AG10803 (cell line): Measurements from ENCODE around the gene CDCA4.
A peak's percentile ranks its signal among the peaks of the same experiment; 100 is the strongest.
"Not testable (repeated sequence)": the region's sequence is repeated elsewhere in the genome, so short reads cannot be mapped to it uniquely, and the experiment has no call there.

Experiments
- DNase-seq: peaks from one replicate; pipeline ENCODE4 v3.0.0; 2010; ENCODE audit warnings: low read depth
- H3K4me3 ChIP-seq: 2 replicates; pipeline ENCODE4 v1.5.1; 2011; ENCODE audit warnings: mild to moderate bottlenecking, low read length, control low read depth
- CTCF ChIP-seq: conservative IDR thresholded peaks from 2 replicates; pipeline ENCODE4 v1.5.1; 2011; ENCODE audit warnings: mild to moderate bottlenecking, low read length, control low read depth, inconsistent platforms

CDCA4 gene

GRCh38 chr14:105041841-105042765 lies 21.2 kb upstream of the CDCA4 start:
- no peak overlapping the region for H3K4me3 ChIP-seq
- no peak for DNase-seq
- no peak for TF ChIP-seq CTCF

DNA sequence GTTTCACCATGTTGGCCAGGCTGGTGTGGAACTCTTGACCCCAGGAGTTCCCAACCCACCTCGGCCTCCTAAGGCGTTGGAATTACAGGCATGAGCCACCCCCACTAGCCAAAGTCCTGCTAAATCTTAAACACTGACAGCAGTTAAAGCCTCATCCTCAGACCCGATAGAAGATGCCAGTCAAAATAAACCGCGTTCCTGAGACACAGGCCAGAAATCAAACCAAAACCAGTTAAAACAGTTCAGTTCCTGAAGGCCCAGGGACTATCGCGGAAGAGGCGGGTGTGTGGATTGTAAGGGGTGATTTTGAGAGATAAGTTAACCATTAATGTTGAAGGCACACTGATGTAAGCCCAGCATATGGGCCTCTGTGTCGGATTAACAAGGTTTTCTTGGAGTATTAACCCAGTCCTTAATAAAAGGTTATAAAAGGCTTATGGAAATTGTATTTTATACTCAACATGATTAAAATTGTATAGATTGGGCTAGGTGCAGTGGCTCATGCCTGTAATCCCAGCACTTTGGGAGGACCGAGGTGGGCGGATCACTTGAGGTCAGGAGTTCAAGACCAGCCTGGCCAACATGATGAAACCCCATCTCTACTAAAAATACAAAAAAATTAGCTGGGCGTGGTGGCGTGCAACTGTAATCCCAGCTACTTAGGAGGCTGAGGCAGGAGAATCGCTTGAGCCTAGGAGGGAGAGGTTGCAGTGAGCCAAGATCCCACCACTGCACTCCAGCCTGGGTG lies 18.7 kb upstream of the CDCA4 start:
- no peak for DNase-seq
- no peak overlapping the region for H3K4me3 ChIP-seq
- TF ChIP-seq CTCF, result no peak

- not testable (repeated sequence) for DNase-seq, H3K4me3 ChIP-seq
Observed at GRCh38 chr14:105035616-105036015, 14.7 kb upstream of the CDCA4 start.

- no peak for TF ChIP-seq CTCF
- no peak for DNase-seq
- H3K4me3 ChIP-seq, result no peak overlapping the region
Observed at GRCh38 chr14:105034315-105035039, 13.6 kb upstream of the CDCA4 start.

DNA sequence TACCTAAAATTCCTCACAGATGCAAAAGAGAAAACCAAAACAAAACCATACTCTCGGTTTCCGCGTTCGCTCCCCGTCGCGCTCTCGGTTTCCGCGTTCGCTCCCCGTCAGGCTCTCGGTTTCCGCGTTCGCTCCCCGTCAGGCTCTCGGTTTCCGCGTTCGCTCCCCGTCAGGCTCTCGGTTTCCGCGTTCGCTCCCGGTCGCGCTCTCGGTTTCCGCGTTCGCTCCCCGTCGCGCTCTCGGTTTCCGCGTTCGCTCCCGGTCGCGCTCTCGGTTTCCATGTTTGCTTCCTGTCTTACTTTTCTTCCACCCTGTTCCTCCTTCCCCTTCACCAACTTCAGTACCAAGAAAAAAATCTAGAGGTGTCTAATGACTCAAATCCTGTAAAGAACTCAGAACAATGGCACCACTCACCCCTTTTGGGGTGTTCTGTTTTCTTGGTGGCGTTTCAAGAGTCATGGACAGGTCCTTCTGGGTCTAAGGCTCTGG lies 12.6 kb upstream of the CDCA4 start:
- not testable (repeated sequence) for DNase-seq
- H3K4me3 ChIP-seq, result peak overlapping the region; percentile 58

GRCh38 chr14:105032451-105032901 lies 11.6 kb upstream of the CDCA4 start:
- H3K4me3 ChIP-seq, result not testable (repeated sequence)

DNA sequence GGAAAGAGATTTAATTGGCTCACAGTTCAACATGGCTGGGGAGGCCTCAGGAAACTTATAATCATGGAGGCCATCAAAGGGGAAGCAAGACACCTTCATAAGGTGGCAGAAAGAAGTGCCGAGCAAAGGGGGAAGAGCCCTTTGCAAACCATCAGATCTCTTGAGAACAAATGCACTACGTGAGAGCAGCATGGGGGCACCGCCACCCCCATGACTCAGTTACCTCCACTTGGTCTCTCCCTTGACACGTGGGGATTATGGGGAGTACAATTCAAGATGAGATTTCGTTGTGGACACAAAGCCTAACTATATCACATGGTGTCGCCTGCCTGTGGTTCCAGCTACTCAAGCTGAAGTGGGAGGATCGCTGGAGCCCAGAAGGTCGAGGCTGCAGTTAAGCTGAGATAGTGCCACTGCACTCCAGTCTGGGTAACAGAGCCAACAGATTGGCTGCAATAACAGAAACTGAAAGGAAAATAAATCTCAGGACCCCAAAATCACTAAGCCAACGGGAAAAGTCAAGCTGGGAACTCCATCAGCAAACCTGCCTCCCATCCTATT lies 10.0 kb upstream of the CDCA4 start:
- no peak overlapping the region for H3K4me3 ChIP-seq
- no peak for TF ChIP-seq CTCF
- DNase-seq, result no peak

More at GRCh38 chr14:105032451-105032901, 11.6 kb upstream of the CDCA4 start:
- not testable (repeated sequence) for DNase-seq

- no peak for DNase-seq
- no peak overlapping the region for H3K4me3 ChIP-seq
- TF ChIP-seq CTCF, result no peak
Observed at GRCh38 chr14:105030194-105030593, 9.3 kb upstream of the CDCA4 start.
